ENCODE data around the gene NCOA7.
"Not testable (repeated sequence)": the region's sequence is repeated elsewhere in the genome, so short reads cannot be mapped to it uniquely, and the experiment has no call there.

NCOA7 gene

GRCh38 chr6:125919618-125920017 lies 128.9 kb downstream of the NCOA7 start:
- H3K9ac ChIP-seq (ENCODE audit: low read length) = no peak overlapping the region
- H3K36me3 ChIP-seq (ENCODE audit: insufficient read depth, low read length) = peaks cover 38% of the 10 kb centered on the region
- no peak overlapping the region for H3K27ac ChIP-seq (ENCODE audit: low read depth, low read length)
- H3K27me3 ChIP-seq (ENCODE audit: control insufficient read depth in 1 of 2, insufficient read depth in 2 of 2, low read length in 2 of 2) = no peaks in the 10 kb centered on the region
- H3K4me3 ChIP-seq (ENCODE audit: low read depth in 1 of 2, low read length in 2 of 2) = peak overlapping the region in 1 of 2 donors; percentile 32
- H3K4me1 ChIP-seq (ENCODE audit: insufficient read depth, low read length) = no peaks in the 10 kb centered on the region
- H3K9me3 ChIP-seq (ENCODE audit: low read length) = no peaks in the 10 kb centered on the region

GRCh38 chr6:125922322-125922860 lies 131.6 kb downstream of the NCOA7 start:
- no peaks in the 10 kb centered on the region for H3K27me3 ChIP-seq (ENCODE audit: control insufficient read depth in 1 of 2, insufficient read depth in 2 of 2, low read length in 2 of 2)
- no peak overlapping the region for H3K27ac ChIP-seq (ENCODE audit: low read depth, low read length)
- no peaks in the 10 kb centered on the region for H3K4me1 ChIP-seq (ENCODE audit: insufficient read depth, low read length)
- no peaks in the 10 kb centered on the region for H3K9me3 ChIP-seq (ENCODE audit: low read length)
- H3K36me3 ChIP-seq (ENCODE audit: insufficient read depth, low read length) = peaks cover 23% of the 10 kb centered on the region
- H3K9ac ChIP-seq (ENCODE audit: low read length) = no peak overlapping the region
- H3K4me3 ChIP-seq (ENCODE audit: low read depth in 1 of 2, low read length in 2 of 2) = no peak overlapping the region

- no peaks in the 10 kb centered on the region for H3K27me3 ChIP-seq (ENCODE audit: control insufficient read depth in 1 of 2, insufficient read depth in 2 of 2, low read length in 2 of 2)
- no peaks in the 10 kb centered on the region for H3K4me1 ChIP-seq (ENCODE audit: insufficient read depth, low read length)
- H3K9ac ChIP-seq (ENCODE audit: low read length) = no peak overlapping the region
- no peak overlapping the region for H3K27ac ChIP-seq (ENCODE audit: low read depth, low read length)
- H3K4me3 ChIP-seq (ENCODE audit: low read depth in 1 of 2, low read length in 2 of 2) = no peak overlapping the region
- H3K9me3 ChIP-seq (ENCODE audit: low read length) = no peaks in the 10 kb centered on the region
- peaks cover 24% of the 10 kb centered on the region for H3K36me3 ChIP-seq (ENCODE audit: insufficient read depth, low read length)
Observed at GRCh38 chr6:125923366-125923877, 132.7 kb downstream of the NCOA7 start.

GRCh38 chr6:125924169-125924568 lies 133.4 kb downstream of the NCOA7 start:
- no peak overlapping the region for H3K4me3 ChIP-seq (ENCODE audit: low read depth in 1 of 2, low read length in 2 of 2)
- no peak overlapping the region for H3K27ac ChIP-seq (ENCODE audit: low read depth, low read length)

GRCh38 chr6:125924697-125925358 lies 134.1 kb downstream of the NCOA7 start:
- no peak overlapping the region for H3K9ac ChIP-seq (ENCODE audit: low read length)
- H3K4me1 ChIP-seq (ENCODE audit: insufficient read depth, low read length) = no peaks in the 10 kb centered on the region
- H3K4me3 ChIP-seq (ENCODE audit: low read depth in 1 of 2, low read length in 2 of 2) = no peak overlapping the region
- H3K36me3 ChIP-seq (ENCODE audit: insufficient read depth, low read length) = peaks cover 27% of the 10 kb centered on the region
- H3K9me3 ChIP-seq (ENCODE audit: low read length) = no peaks in the 10 kb centered on the region
- H3K27ac ChIP-seq (ENCODE audit: low read depth, low read length) = no peak overlapping the region
- no peaks in the 10 kb centered on the region for H3K27me3 ChIP-seq (ENCODE audit: control insufficient read depth in 1 of 2, insufficient read depth in 2 of 2, low read length in 2 of 2)

More at GRCh38 chr6:125924169-125924568, 133.4 kb downstream of the NCOA7 start:
- no peaks in the 10 kb centered on the region for H3K4me1 ChIP-seq (ENCODE audit: insufficient read depth, low read length)
- H3K9me3 ChIP-seq (ENCODE audit: low read length) = no peaks in the 10 kb centered on the region
- peaks cover 27% of the 10 kb centered on the region for H3K36me3 ChIP-seq (ENCODE audit: insufficient read depth, low read length)
- H3K27me3 ChIP-seq (ENCODE audit: control insufficient read depth in 1 of 2, insufficient read depth in 2 of 2, low read length in 2 of 2) = no peaks in the 10 kb centered on the region
- no peak overlapping the region for H3K9ac ChIP-seq (ENCODE audit: low read length)

GRCh38 chr6:125926711-125927110 lies 136.0 kb downstream of the NCOA7 start:
- Histone ChIP-seq H3K4me3 (ENCODE audit: low read depth in 1 of 2, low read length in 2 of 2) (no peak overlapping the region), H3K27ac (ENCODE audit: low read depth, low read length) (no peak overlapping the region), H3K9me3 (ENCODE audit: low read length) (no peaks in the 10 kb centered on the region), H3K36me3 (ENCODE audit: insufficient read depth, low read length) (peaks cover 27% of the 10 kb centered on the region), H3K27me3 (ENCODE audit: control insufficient read depth in 1 of 2, insufficient read depth in 2 of 2, low read length in 2 of 2) (no peaks in the 10 kb centered on the region), H3K9ac (ENCODE audit: low read length) (no peak overlapping the region), H3K4me1 (ENCODE audit: insufficient read depth, low read length) (no peaks in the 10 kb centered on the region)

GRCh38 chr6:125927761-125928160 lies 137.0 kb downstream of the NCOA7 start:
- no peak overlapping the region for H3K27ac ChIP-seq (ENCODE audit: low read depth, low read length)
- no peaks in the 10 kb centered on the region for H3K27me3 ChIP-seq (ENCODE audit: control insufficient read depth in 1 of 2, insufficient read depth in 2 of 2, low read length in 2 of 2)
- H3K36me3 ChIP-seq (ENCODE audit: insufficient read depth, low read length) = peaks cover 21% of the 10 kb centered on the region

GRCh38 chr6:125930765-125931418 lies 140.1 kb downstream of the NCOA7 start:
- H3K36me3 ChIP-seq (ENCODE audit: insufficient read depth, low read length) = peaks cover 7% of the 10 kb centered on the region
- no peak overlapping the region for H3K27ac ChIP-seq (ENCODE audit: low read depth, low read length)
- H3K4me1 ChIP-seq (ENCODE audit: insufficient read depth, low read length) = no peaks in the 10 kb centered on the region
- no peaks in the 10 kb centered on the region for H3K9me3 ChIP-seq (ENCODE audit: low read length)
- H3K4me3 ChIP-seq (ENCODE audit: low read depth in 1 of 2, low read length in 2 of 2) = no peak overlapping the region
- no peak overlapping the region for H3K9ac ChIP-seq (ENCODE audit: low read length)
- H3K27me3 ChIP-seq (ENCODE audit: control insufficient read depth in 1 of 2, insufficient read depth in 2 of 2, low read length in 2 of 2) = no peaks in the 10 kb centered on the region

More at GRCh38 chr6:125927761-125928160, 137.0 kb downstream of the NCOA7 start:
- no peak overlapping the region for H3K9ac ChIP-seq (ENCODE audit: low read length)
- H3K4me1 ChIP-seq (ENCODE audit: insufficient read depth, low read length) = no peaks in the 10 kb centered on the region
- H3K4me3 ChIP-seq (ENCODE audit: low read depth in 1 of 2, low read length in 2 of 2) = no peak overlapping the region
- no peaks in the 10 kb centered on the region for H3K9me3 ChIP-seq (ENCODE audit: low read length)

- Histone ChIP-seq H3K9ac (ENCODE audit: low read length) (no peak overlapping the region), H3K36me3 (ENCODE audit: insufficient read depth, low read length) (peaks cover 7% of the 10 kb centered on the region)
Observed at GRCh38 chr6:125931733-125932450, 141.1 kb downstream of the NCOA7 start.

GRCh38 chr6:125932451-125932795 lies 141.7 kb downstream of the NCOA7 start:
- Histone ChIP-seq H3K9me3 (ENCODE audit: low read length) (no peaks in the 10 kb centered on the region), H3K36me3 (ENCODE audit: insufficient read depth, low read length) (peaks cover 7% of the 10 kb centered on the region), H3K4me3 (ENCODE audit: low read depth in 1 of 2, low read length in 2 of 2) (no peak overlapping the region), H3K27me3 (ENCODE audit: control insufficient read depth in 1 of 2, insufficient read depth in 2 of 2, low read length in 2 of 2) (no peaks in the 10 kb centered on the region), H3K4me1 (ENCODE audit: insufficient read depth, low read length) (no peaks in the 10 kb centered on the region), H3K27ac (ENCODE audit: low read depth, low read length) (no peak overlapping the region), H3K9ac (ENCODE audit: low read length) (no peak overlapping the region)

More at GRCh38 chr6:125931733-125932450, 141.1 kb downstream of the NCOA7 start:
- Histone ChIP-seq H3K4me1 (ENCODE audit: insufficient read depth, low read length) (no peaks in the 10 kb centered on the region), H3K27me3 (ENCODE audit: control insufficient read depth in 1 of 2, insufficient read depth in 2 of 2, low read length in 2 of 2) (no peaks in the 10 kb centered on the region), H3K4me3 (ENCODE audit: low read depth in 1 of 2, low read length in 2 of 2) (no peak overlapping the region), H3K9me3 (ENCODE audit: low read length) (no peaks in the 10 kb centered on the region), H3K27ac (ENCODE audit: low read depth, low read length) (no peak overlapping the region)

GRCh38 chr6:125935520-125935919 lies 144.8 kb downstream of the NCOA7 start:
- not testable (repeated sequence) for H3K36me3 ChIP-seq (ENCODE audit: insufficient read depth, low read length); H3K9ac ChIP-seq (ENCODE audit: low read length); H3K4me3 ChIP-seq (ENCODE audit: low read depth in 1 of 2, low read length in 2 of 2); H3K4me1 ChIP-seq (ENCODE audit: insufficient read depth, low read length); H3K27me3 ChIP-seq (ENCODE audit: control insufficient read depth in 1 of 2, insufficient read depth in 2 of 2, low read length in 2 of 2); H3K9me3 ChIP-seq (ENCODE audit: low read length); H3K27ac ChIP-seq (ENCODE audit: low read depth, low read length)
